Bronchial epithelial cell (primary cell): ENCODE results near the gene CCL22. TPM values are rescaled to one million over a fixed set of nuclear protein-coding genes. Genes with fewer than 3 reads are reported as not detected.

Source experiments
- DNase-seq: peaks from one replicate; pipeline ENCODE4 v3.0.0-alpha.2; 2010; ENCODE audit warnings: low read depth
- FAIRE-seq: peaks from 2 replicates; lab custom pipeline; 2011; peaks lifted over from hg19 to GRCh38; lab: Jason Lieb, UNC
- H3K27me3 ChIP-seq: 2 replicates; pipeline ENCODE4 v1.5.1; 2011; ENCODE audit warnings: low read length; ENCODE audit not compliant: control insufficient read depth, insufficient read depth
- H3K36me3 ChIP-seq: 2 replicates; pipeline ENCODE4 v1.5.1; 2011; ENCODE audit warnings: low read length; ENCODE audit not compliant: control insufficient read depth, insufficient read depth
- H3K4me3 ChIP-seq: 2 replicates; pipeline ENCODE4 v1.5.1; 2011; ENCODE audit warnings: mild to moderate bottlenecking, low read depth, low read length, control low read depth
- total RNA-seq: library from RNA; depleted of rRNA; stranded (reverse); fragments of >200 nt; gene quantifications from 2 replicates; pipeline ENCODE4 v1.2.1, GENCODE V29; 2014
- TF ChIP-seq, protein P1 (sequence below): IDR thresholded peaks from 2 replicates; pipeline ENCODE4 v1.5.1; 2011; ENCODE audit warnings: mild to moderate bottlenecking, moderate library complexity, low read length, control low read depth, inconsistent platforms; ENCODE audit not compliant: insufficient read depth, severe bottlenecking

CCL22 gene
- total RNA-seq, 1 donor from 2014 or later, result not detected

- FAIRE-seq (peak; percentile 23), DNase-seq (no peak)
- TF ChIP-seq, protein P1, sequence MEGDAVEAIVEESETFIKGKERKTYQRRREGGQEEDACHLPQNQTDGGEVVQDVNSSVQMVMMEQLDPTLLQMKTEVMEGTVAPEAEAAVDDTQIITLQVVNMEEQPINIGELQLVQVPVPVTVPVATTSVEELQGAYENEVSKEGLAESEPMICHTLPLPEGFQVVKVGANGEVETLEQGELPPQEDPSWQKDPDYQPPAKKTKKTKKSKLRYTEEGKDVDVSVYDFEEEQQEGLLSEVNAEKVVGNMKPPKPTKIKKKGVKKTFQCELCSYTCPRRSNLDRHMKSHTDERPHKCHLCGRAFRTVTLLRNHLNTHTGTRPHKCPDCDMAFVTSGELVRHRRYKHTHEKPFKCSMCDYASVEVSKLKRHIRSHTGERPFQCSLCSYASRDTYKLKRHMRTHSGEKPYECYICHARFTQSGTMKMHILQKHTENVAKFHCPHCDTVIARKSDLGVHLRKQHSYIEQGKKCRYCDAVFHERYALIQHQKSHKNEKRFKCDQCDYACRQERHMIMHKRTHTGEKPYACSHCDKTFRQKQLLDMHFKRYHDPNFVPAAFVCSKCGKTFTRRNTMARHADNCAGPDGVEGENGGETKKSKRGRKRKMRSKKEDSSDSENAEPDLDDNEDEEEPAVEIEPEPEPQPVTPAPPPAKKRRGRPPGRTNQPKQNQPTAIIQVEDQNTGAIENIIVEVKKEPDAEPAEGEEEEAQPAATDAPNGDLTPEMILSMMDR, result no peak
- no peak overlapping the region for H3K4me3 ChIP-seq
- no peaks in the 10 kb centered on the region for H3K36me3 ChIP-seq
- H3K27me3 ChIP-seq, result peaks cover 3% of the 10 kb centered on the region
Measured at GRCh38 chr16:57347858-57348257, 10.7 kb upstream of the CCL22 start.

DNA sequence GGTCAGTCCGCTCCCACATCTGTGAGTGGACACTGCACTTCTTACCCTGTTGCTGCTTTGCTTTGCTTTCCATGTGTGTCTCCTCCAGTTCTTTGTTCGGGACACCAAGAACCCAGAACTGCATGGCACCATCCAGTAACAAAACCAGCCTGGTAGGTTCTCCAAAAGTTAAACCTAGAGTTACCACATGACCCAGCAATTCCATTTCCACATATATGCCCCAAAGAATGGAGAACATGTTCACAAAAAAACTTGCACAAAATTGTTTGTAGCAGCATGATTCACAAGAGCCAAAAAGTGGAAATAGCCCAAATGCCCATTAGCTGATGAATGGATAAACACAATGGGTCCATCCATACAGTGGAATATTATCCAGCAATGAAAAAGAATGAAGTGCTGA is 10.3 kb upstream of the CCL22 start:
- H3K36me3 ChIP-seq, result no peaks in the 10 kb centered on the region
- FAIRE-seq, result no peak

DNA sequence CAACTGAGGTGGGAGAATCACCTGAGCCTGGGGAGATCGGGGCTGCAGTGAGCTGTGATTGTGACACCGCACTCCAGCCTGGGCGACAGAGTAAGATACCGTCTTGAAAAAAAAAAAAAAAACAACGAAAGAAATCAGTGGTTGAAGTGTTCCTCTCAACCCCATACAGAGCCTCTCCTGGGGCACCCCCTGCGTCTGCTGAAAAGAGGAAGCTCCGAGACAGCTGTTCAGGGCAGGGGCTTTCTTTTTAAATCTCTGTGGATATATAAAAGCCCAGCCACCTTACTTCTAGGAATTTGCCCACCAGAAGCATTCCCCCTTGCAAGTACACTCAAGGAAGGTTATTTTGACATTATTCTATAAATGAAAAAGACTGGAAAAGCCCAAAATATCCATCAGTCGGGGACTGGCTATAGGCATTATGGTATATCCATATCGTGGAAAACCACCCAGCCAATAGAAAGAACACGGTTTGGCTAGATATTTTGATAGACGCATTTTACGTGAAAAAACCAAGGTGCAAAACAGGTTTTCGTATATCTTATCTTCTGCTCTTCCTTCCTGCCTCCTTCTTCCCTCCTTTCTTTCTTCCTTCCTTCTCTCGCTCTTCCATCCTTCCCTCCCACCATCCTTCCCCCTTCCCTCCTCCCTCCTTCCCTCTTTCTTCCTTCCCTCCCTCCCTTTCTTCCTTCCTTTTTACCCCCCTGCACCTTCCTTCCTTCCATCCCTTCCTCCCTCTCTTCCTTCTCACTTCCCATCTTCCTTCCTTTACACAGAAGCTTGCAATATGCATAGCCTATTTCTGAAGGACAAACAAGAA is 9.2 kb upstream of the CCL22 start:
- FAIRE-seq (no peak), DNase-seq (no peak)
- H3K4me3 ChIP-seq, result no peak overlapping the region
- no peaks in the 10 kb centered on the region for H3K36me3 ChIP-seq
- TF ChIP-seq, protein P1, result no peak
- peaks cover 3% of the 10 kb centered on the region for H3K27me3 ChIP-seq

More for the DNA sequence above, 10.3 kb upstream of the CCL22 start:
- peaks cover 3% of the 10 kb centered on the region for H3K27me3 ChIP-seq
- TF ChIP-seq, protein P1, result no peak
- no peak overlapping the region for H3K4me3 ChIP-seq
- no peak for DNase-seq

DNA sequence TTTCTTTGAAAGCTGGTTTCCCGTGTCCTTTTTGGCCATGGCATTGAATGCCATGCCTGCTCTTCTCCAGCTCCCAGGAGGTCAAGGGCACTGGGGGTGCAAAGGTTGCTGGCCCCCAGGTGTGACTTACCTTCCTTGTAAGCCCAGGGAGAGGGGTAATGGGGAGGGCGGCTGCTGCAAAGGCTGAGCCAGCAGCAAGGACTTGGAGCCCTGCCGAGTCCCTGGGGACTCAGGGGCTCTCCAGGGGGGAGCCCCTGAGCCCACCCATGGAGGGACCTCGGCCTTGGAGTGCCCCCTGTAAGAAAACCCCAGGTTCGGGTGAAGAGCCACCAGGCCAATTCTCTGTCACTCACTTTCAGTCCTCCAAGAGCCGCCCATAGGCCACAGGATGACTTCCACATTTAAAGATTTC is 5.9 kb upstream of the CCL22 start:
- Histone ChIP-seq H3K27me3 (peaks cover 5% of the 10 kb centered on the region), H3K36me3 (no peaks in the 10 kb centered on the region), H3K4me3 (no peak overlapping the region)
- DNase-seq, result no peak
- TF ChIP-seq, protein P1, result no peak
- no peak for FAIRE-seq

DNA sequence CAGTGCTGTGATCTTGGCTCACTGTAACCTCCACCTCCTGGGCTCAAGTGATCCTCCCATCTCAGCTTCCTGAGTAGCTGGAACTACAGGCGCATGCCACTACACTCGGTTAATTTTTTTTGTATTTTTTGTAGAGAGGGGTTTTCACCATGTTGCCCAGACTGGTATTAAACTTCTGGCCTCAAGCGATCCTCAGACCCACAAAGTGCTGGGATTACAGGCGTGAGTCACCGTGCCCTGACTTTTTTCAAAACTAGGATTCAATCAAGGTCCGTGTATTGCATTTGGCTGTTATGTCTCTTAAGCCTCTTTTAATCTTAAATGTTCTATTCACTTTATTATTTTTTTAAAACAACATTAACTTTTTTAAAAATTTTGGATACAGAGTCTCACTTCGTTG is 4.3 kb upstream of the CCL22 start:
- Histone ChIP-seq H3K36me3 (no peaks in the 10 kb centered on the region), H3K4me3 (no peak overlapping the region), H3K27me3 (peaks cover 5% of the 10 kb centered on the region)
- no peak for DNase-seq
- TF ChIP-seq, protein P1, result no peak
- FAIRE-seq, result no peak

- no peak for FAIRE-seq
- no peak for DNase-seq
- TF ChIP-seq, protein P1, result no peak
- peaks cover 2% of the 10 kb centered on the region for H3K27me3 ChIP-seq
- no peak overlapping the region for H3K4me3 ChIP-seq
- H3K36me3 ChIP-seq, result no peaks in the 10 kb centered on the region
Measured at GRCh38 chr16:57355898-57356414, 2.6 kb upstream of the CCL22 start.
